ENCODE results near the gene PSME4.

DNA sequence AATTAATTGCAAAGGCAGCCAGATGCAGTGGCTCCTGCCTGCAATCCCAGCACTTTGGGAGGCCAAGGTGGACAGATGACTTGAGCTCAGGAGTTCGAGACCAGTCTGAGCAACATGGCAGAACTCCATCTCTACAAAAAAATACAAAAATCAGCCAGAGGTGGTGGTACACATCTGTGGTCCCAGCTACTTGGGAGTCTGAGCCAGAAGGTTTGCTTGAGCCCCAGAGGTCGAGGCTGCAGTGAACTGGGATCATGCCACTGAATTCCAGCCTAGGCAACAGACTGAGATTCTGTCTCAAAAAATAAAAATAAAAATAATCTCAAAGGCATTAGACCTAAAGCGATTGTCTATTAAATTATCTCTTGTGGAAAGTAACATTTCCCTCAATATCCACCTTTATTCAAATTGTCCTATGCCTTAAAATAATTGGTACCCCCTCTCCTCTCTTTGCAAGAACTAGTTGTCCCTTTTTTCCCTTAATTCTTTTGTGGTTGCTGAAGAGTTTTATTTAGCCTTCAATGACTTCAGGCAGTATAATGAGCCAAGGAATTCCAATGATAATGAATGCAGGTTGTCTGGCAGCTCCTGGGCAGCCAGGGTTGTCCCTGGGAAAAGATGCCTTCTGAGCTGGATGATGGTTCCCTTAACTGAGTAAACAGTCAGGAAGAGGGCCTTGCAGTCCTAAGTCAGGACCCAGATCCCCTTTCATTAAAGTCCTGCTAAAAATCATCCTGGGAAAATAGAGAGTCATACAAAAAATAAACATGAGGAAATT is 143.2 kb downstream of the PSME4 start:
- no peak for TF ChIP-seq GATA2 (IDR thresholded peaks at IDR 0.05; ENCODE audit: low read depth, low read length)
- no peak for TF ChIP-seq GATA3 (IDR thresholded peaks at IDR 0.05; ENCODE audit: low read depth, low read length)
